BLaER1 treated with 17β-estradiol and CSF1 and Interleukin-3, amounts not matched to agents 10 nM and 100 nM (cell line): ENCODE data around the gene ACBD7.

Source experiments
- H3K27ac ChIP-seq, 11 experiments: shearing (Covaris generic); formaldehyde crosslinking; 2 replicates each; pipeline ENCODE4 v1.8.1; 2022
- H3K27me3 ChIP-seq, 11 experiments: shearing (Covaris generic); formaldehyde crosslinking; 2 replicates each; pipeline ENCODE4 v1.8.1; 2022
- H3K36me3 ChIP-seq, 11 experiments: shearing (Covaris generic); formaldehyde crosslinking; 2 replicates each; pipeline ENCODE4 v1.8.1; 2022
- H3K4me1 ChIP-seq, 10 experiments: shearing (Covaris generic); formaldehyde crosslinking; 2 replicates each; pipeline ENCODE4 v1.8.1; 2022
- H3K4me2 ChIP-seq, 11 experiments: shearing (Covaris generic); formaldehyde crosslinking; 2 replicates each; pipeline ENCODE4 v1.8.1; 2022
- H3K4me3 ChIP-seq, 10 experiments: shearing (Covaris generic); formaldehyde crosslinking; 2 replicates each; pipeline ENCODE4 v1.8.1; 2022
- H3K9ac ChIP-seq, 11 experiments: shearing (Covaris generic); formaldehyde crosslinking; 2 replicates each; pipeline ENCODE4 v1.8.1; 2022
- H3K9me3 ChIP-seq, 11 experiments: shearing (Covaris generic); formaldehyde crosslinking; replicated peaks in 1 of 11; 2 replicates each; pipeline ENCODE4 v1.8.1; 2022
- H4K20me1 ChIP-seq, 11 experiments: shearing (Covaris generic); formaldehyde crosslinking; 2 replicates each; pipeline ENCODE4 v1.8.1; 2022
- Cebpa-rat ChIP-seq, 11 experiments: shearing (Covaris generic); IDR thresholded peaks; 2 replicates each; pipeline ENCODE4 v1.8.1; 2022

Gene ACBD7

GRCh38 chr10:15088428-15089261, at the start of gene ACBD7:
Gene ACBD7 (minus strand): TSS chr10:15088776. CDS start chr10:15088728, 48 bp downstream.
- H3K4me1 ChIP-seq = peaks cover 0 to 14% (median 2%) of the 10 kb centered on the region in 10 experiments; a peak in 6 of 20 replicates
- no peaks in the 10 kb centered on the region for H3K27me3 ChIP-seq
- H3K9ac ChIP-seq = peak within 1 kb of the TSS; percentile 16 to 79 (median 73); a peak in 21 of 22 replicates
- no peaks in the 10 kb centered on the region for H4K20me1 ChIP-seq
- no peak for TF ChIP-seq Cebpa-rat (IDR thresholded peaks at IDR 0.05)
- H3K4me3 ChIP-seq = peak within 1 kb of the TSS; percentile 55 to 82 (median 73)
- no peaks in the 10 kb centered on the region for H3K36me3 ChIP-seq
- H3K27ac ChIP-seq = peak within 1 kb of the TSS in 9 of 11 experiments; percentile 22 to 64 (median 58); a peak in 11 of 22 replicates
- no peaks in the 10 kb centered on the region for H3K9me3 ChIP-seq
- peak within 1 kb of the TSS; percentile 78 to 99 (median 95) for H3K4me2 ChIP-seq

GRCh38 chr10:15137636-15138035, 49.1 kb upstream of the ACBD7 start:
- Histone ChIP-seq H3K4me2 (no peak overlapping the region; a peak in 1 of 22 replicates), H3K9me3 (peaks cover 0 to 6% (median 0%) of the 10 kb centered on the region in 11 experiments; a peak in 2 of 22 replicates), H3K27me3 (no peaks in the 10 kb centered on the region), H3K9ac (no peak overlapping the region), H4K20me1 (peaks cover 0 to 12% (median 0%) of the 10 kb centered on the region in 11 experiments; a peak in 4 of 22 replicates), H3K36me3 (peaks cover 15 to 36% (median 21%) of the 10 kb centered on the region in 11 experiments; a peak in 18 of 22 replicates), H3K27ac (no peak overlapping the region), H3K4me1 (peaks cover 19 to 47% (median 40%) of the 10 kb centered on the region in 10 experiments), H3K4me3 (no peak overlapping the region)
- no peak for TF ChIP-seq Cebpa-rat (IDR thresholded peaks at IDR 0.05)

GRCh38 chr10:15137036-15137359, 48.4 kb upstream of the ACBD7 start:
- Histone ChIP-seq H3K4me1 (peaks cover 19 to 41% (median 33%) of the 10 kb centered on the region in 10 experiments), H3K4me2 (no peak overlapping the region), H3K27me3 (no peaks in the 10 kb centered on the region), H3K36me3 (peaks cover 15 to 40% (median 25%) of the 10 kb centered on the region in 11 experiments; a peak in 18 of 22 replicates), H4K20me1 (peaks cover 0 to 12% (median 0%) of the 10 kb centered on the region in 11 experiments; a peak in 4 of 22 replicates), H3K4me3 (no peak overlapping the region), H3K9me3 (peaks cover 0 to 6% (median 0%) of the 10 kb centered on the region in 11 experiments; a peak in 2 of 22 replicates), H3K9ac (no peak overlapping the region), H3K27ac (no peak overlapping the region)
- TF ChIP-seq Cebpa-rat (IDR thresholded peaks at IDR 0.05) = no peak

GRCh38 chr10:15136129-15137035, 47.8 kb upstream of the ACBD7 start:
- no peak overlapping the region for H3K9ac ChIP-seq
- peaks cover 0 to 6% (median 0%) of the 10 kb centered on the region in 11 experiments; a peak in 2 of 22 replicates for H3K9me3 ChIP-seq
- H3K4me2 ChIP-seq = peak overlapping the region in 8 of 11 experiments; percentile 13 to 55 (median 36); a peak in 11 of 22 replicates
- no peak for TF ChIP-seq Cebpa-rat (IDR thresholded peaks at IDR 0.05)
- no peaks in the 10 kb centered on the region for H3K27me3 ChIP-seq
- H3K4me3 ChIP-seq = no peak overlapping the region
- peaks cover 15 to 35% (median 27%) of the 10 kb centered on the region in 10 experiments for H3K4me1 ChIP-seq
- peaks cover 0 to 7% (median 0%) of the 10 kb centered on the region in 11 experiments; a peak in 4 of 22 replicates for H4K20me1 ChIP-seq
- 0 out of 22 replicates have a peak overlapping the region, but pooled peaks of 1 of the 11 experiments have one; percentile 10 for H3K27ac ChIP-seq
- peaks cover 15 to 43% (median 29%) of the 10 kb centered on the region in 11 experiments; a peak in 18 of 22 replicates for H3K36me3 ChIP-seq

- Histone ChIP-seq H3K27ac (no peak overlapping the region), H3K36me3 (peaks cover 20 to 70% (median 44%) of the 10 kb centered on the region in 11 experiments; a peak in 20 of 22 replicates), H3K4me1 (peaks cover 0 to 6% (median 2%) of the 10 kb centered on the region in 10 experiments; a peak in 10 of 20 replicates), H3K9me3 (peaks cover 0 to 6% (median 0%) of the 10 kb centered on the region in 11 experiments; a peak in 1 of 22 replicates), H3K4me2 (no peak overlapping the region), H3K9ac (no peak overlapping the region), H4K20me1 (no peaks in the 10 kb centered on the region; a peak in 1 of 22 replicates), H3K4me3 (no peak overlapping the region), H3K27me3 (no peaks in the 10 kb centered on the region)
- TF ChIP-seq Cebpa-rat (IDR thresholded peaks at IDR 0.05) = no peak
These were observed 42.8 kb upstream of the ACBD7 start for GRCh38 chr10:15131330-15131729.

- H3K4me3 ChIP-seq = no peak overlapping the region
- H3K27ac ChIP-seq = no peak overlapping the region
- H3K36me3 ChIP-seq = peaks cover 16 to 55% (median 35%) of the 10 kb centered on the region in 11 experiments; a peak in 21 of 22 replicates
- no peaks in the 10 kb centered on the region for H4K20me1 ChIP-seq
- H3K9me3 ChIP-seq = peaks cover 0 to 13% (median 0%) of the 10 kb centered on the region in 11 experiments; a peak in 2 of 22 replicates
- H3K4me2 ChIP-seq = no peak overlapping the region
- H3K9ac ChIP-seq = no peak overlapping the region
- no peak for TF ChIP-seq Cebpa-rat (IDR thresholded peaks at IDR 0.05)
- H3K4me1 ChIP-seq = peaks cover 0 to 11% (median 0%) of the 10 kb centered on the region in 10 experiments; a peak in 5 of 20 replicates
- no peaks in the 10 kb centered on the region for H3K27me3 ChIP-seq
These were observed 36.3 kb upstream of the ACBD7 start for GRCh38 chr10:15124908-15125307.

GRCh38 chr10:15124190-15124589, 35.6 kb upstream of the ACBD7 start:
- no peak overlapping the region for H3K4me3 ChIP-seq
- no peak for TF ChIP-seq Cebpa-rat (IDR thresholded peaks at IDR 0.05)
- no peak overlapping the region for H3K9ac ChIP-seq
- H3K4me1 ChIP-seq = peaks cover 0 to 12% (median 4%) of the 10 kb centered on the region in 10 experiments; a peak in 14 of 20 replicates
- H3K27me3 ChIP-seq = no peaks in the 10 kb centered on the region
- H3K9me3 ChIP-seq = peaks cover 0 to 19% (median 0%) of the 10 kb centered on the region in 11 experiments; a peak in 2 of 22 replicates
- H3K4me2 ChIP-seq = no peak overlapping the region
- H4K20me1 ChIP-seq = no peaks in the 10 kb centered on the region
- H3K27ac ChIP-seq = no peak overlapping the region
- peaks cover 23 to 60% (median 41%) of the 10 kb centered on the region in 11 experiments; a peak in 21 of 22 replicates for H3K36me3 ChIP-seq

GRCh38 chr10:15123749-15124184, 35.2 kb upstream of the ACBD7 start:
- Histone ChIP-seq H3K4me1 (peaks cover 0 to 17% (median 8%) of the 10 kb centered on the region in 10 experiments; a peak in 17 of 20 replicates), H4K20me1 (no peaks in the 10 kb centered on the region), H3K9me3 (peaks cover 0 to 19% (median 0%) of the 10 kb centered on the region in 11 experiments; a peak in 2 of 22 replicates), H3K36me3 (peaks cover 27 to 64% (median 43%) of the 10 kb centered on the region in 11 experiments; a peak in 21 of 22 replicates), H3K27ac (no peak overlapping the region), H3K4me2 (peak overlapping the region in 3 of 11 experiments; percentile 1 to 2 (median 1); a peak in 1 of 22 replicates), H3K27me3 (no peaks in the 10 kb centered on the region), H3K4me3 (no peak overlapping the region), H3K9ac (no peak overlapping the region)
- no peak for TF ChIP-seq Cebpa-rat (IDR thresholded peaks at IDR 0.05)
